Gastrocnemius medialis (tissue), 4 donors: ENCODE data around the gene CERS6.

Source experiments
- CTCF ChIP-seq, 5 experiments: fragments of 450-650 bp in 3 of 5; fragments of 200-600 bp in 2 of 5; sonication (generic) in 2 of 5; IDR thresholded peaks in 4 of 5; conservative IDR thresholded peaks in 1 of 5; 1 replicate in 4 of 5; 2 replicates in 1 of 5; pipeline ENCODE4 v1.5.1; 2016 to 2019; ENCODE audit warnings: antibody characterized with exemption in 5 of 5, mild to moderate bottlenecking in 3 of 5, moderate library complexity in 3 of 5
- POLR2A ChIP-seq, 2 donors: fragments of 450-650 bp; IDR thresholded peaks; one replicate each; pipeline ENCODE4 v1.6.1; 2017; ENCODE audit warnings: antibody characterized with exemption in 2 of 2, mild to moderate bottlenecking in 2 of 2, moderate library complexity in 2 of 2

GRCh38 chr2:168599738-168600137, 143.7 kb downstream of the CERS6 start:
- TF ChIP-seq POLR2A (IDR thresholded peaks at IDR 0.05) (no peak), CTCF (IDR thresholded peaks at IDR 0.05 in 4 of 5, conservative IDR thresholded peaks at IDR 0.05 in 1 of 5) (no peak)
